Prostate gland (tissue), 2 donors: ENCODE data around the gene CLDN6.

ENCODE experiments used
- CTCF ChIP-seq, 4 experiments: fragments of 200-600 bp in 2 of 4; fragments of 450-650 bp in 2 of 4; sonication (generic) in 2 of 4; IDR thresholded peaks; 1 replicate in 3 of 4; 2 replicates in 1 of 4; pipeline ENCODE4 v1.5.1; 2016 to 2019; ENCODE audit warnings: antibody characterized with exemption in 4 of 4, mild to moderate bottlenecking in 2 of 4, moderate library complexity in 2 of 4
- POLR2A ChIP-seq: fragments of 450-650 bp; IDR thresholded peaks from one replicate; pipeline ENCODE4 v1.6.1; 2016; ENCODE audit warnings: antibody characterized with exemption, mild to moderate bottlenecking
- POLR2AphosphoS5 ChIP-seq: sonication (generic); formaldehyde crosslinking; IDR thresholded peaks from one replicate; pipeline ENCODE4 v1.6.1; 2017; ENCODE audit warnings: antibody characterized with exemption

GRCh38 chr16:3022684-3023414, 4.9 kb upstream of the CLDN6 start:
- TF ChIP-seq CTCF (IDR thresholded peaks at IDR 0.05) = no peak
- no peak for TF ChIP-seq POLR2A
- no peak for TF ChIP-seq POLR2AphosphoS5
